K562 (cell line): ENCODE results near the gene TRMT1. TPM values are rescaled to one million over a fixed set of nuclear protein-coding genes. Genes with fewer than 3 reads are reported as not detected.

ENCODE experiments used
- BHLHE40 ChIP-seq: IDR thresholded peaks from 2 replicates; pipeline ENCODE4 v1.6.1; 2011; ENCODE audit warnings: low read length, improper control_type of control experiment
- ELK3 ChIP-seq: fragments of 450-650 bp; formaldehyde crosslinking; IDR thresholded peaks from 2 replicates; pipeline ENCODE4 v1.4.0; 2020; ENCODE audit warnings: mild to moderate bottlenecking
- FOXA3 ChIP-seq, 2 experiments: fragments of 450-650 bp in 1 of 2; sonication (generic) in 1 of 2; formaldehyde crosslinking; IDR thresholded peaks in 1 of 2; conservative IDR thresholded peaks in 1 of 2; 2 replicates each; pipeline versions ENCODE4 v1.4.0 to v1.8.0; 2020 to 2022; ENCODE audit warnings: mild to moderate bottlenecking in 2 of 2, missing genetic modification reagents in 1 of 2
- FOXP1 ChIP-seq: sonication (generic); formaldehyde crosslinking; IDR thresholded peaks from 2 replicates; pipeline ENCODE4 v1.8.0; 2022; ENCODE audit warnings: mild to moderate bottlenecking, missing genetic modification reagents
- KHSRP ChIP-seq: fragments of 450-650 bp; IDR thresholded peaks from 2 replicates; pipeline ENCODE4 v1.6.1; 2017
- LCOR ChIP-seq: sonication (generic); formaldehyde crosslinking; IDR thresholded peaks from 2 replicates; pipeline ENCODE4 v1.8.0; 2022; ENCODE audit warnings: mild to moderate bottlenecking, missing genetic modification reagents
- MTF1 ChIP-seq: fragments of 250-450 bp; sonication (Bioruptor Pico); IDR thresholded peaks from 2 replicates; pipeline ENCODE4 v1.9.0; 2021; ENCODE audit warnings: moderate library complexity, mild to moderate bottlenecking, inconsistent platforms, borderline replicate concordance
- STAT5A ChIP-seq: IDR thresholded peaks from 2 replicates; pipeline ENCODE4 v1.6.1; 2012; ENCODE audit warnings: low read length, inconsistent platforms, borderline replicate concordance
- TFAP4 ChIP-seq: sonication (generic); formaldehyde crosslinking; IDR thresholded peaks from 2 replicates; pipeline ENCODE4 v1.8.0; 2022; ENCODE audit warnings: missing genetic modification reagents, mild to moderate bottlenecking, moderate library complexity, borderline replicate concordance
- ZNF12 ChIP-seq: sonication (generic); formaldehyde crosslinking; IDR thresholded peaks from 2 replicates; pipeline ENCODE4 v1.4.0; 2020; ENCODE audit warnings: mild to moderate bottlenecking, missing genetic modification reagents
- ZNF318 ChIP-seq, 2 experiments: fragments of 450-650 bp; IDR thresholded peaks; 2 replicates each; pipeline ENCODE4 v1.6.1; 2016; ENCODE audit warnings: mild to moderate bottlenecking in 2 of 2, borderline replicate concordance in 1 of 2, low read depth in 1 of 2, moderate library complexity in 1 of 2
- ZNF584 ChIP-seq: fragments of 200-800 bp; sonication (Bioruptor generic); IDR thresholded peaks from 2 replicates; pipeline ENCODE4 v1.6.1; 2016; ENCODE audit warnings: low read depth, mild to moderate bottlenecking, missing genetic modification characterization, missing compliant biosample characterization
- ZNF644 ChIP-seq: fragments of 200-800 bp; sonication (Bioruptor generic); IDR thresholded peaks from 2 replicates; pipeline ENCODE4 v1.6.1; 2016; ENCODE audit warnings: low read depth, missing genetic modification characterization, missing compliant biosample characterization
- polyA plus RNA-seq, 8 experiments: library from polyadenylated mRNA; depleted of rRNA in 4 of 8; stranded (reverse) in 5 of 8; unstranded in 3 of 8; fragments of >200 nt; fragmentation: Nextera tagmentation in 2 of 8; fragmentation: Illumina TruSeq in 1 of 8; extraction: Ambion mirVana in 2 of 8; extraction: Trizol in 1 of 8; gene quantifications; 2 replicates each; pipeline versions ENCODE4 v1.2.1 to v1.2.3, GENCODE V29; 2011 to 2014; ENCODE audit warnings: inconsistent platforms in 1 of 8, missing spikeins in 1 of 8
- total RNA-seq, 7 experiments: library from RNA; depleted of rRNA in 6 of 7; stranded (reverse); fragments of >200 nt in 6 of 7; fragmentation: Illumina TruSeq in 2 of 7; extraction: Trizol in 2 of 7; gene quantifications; 2 replicates each; pipeline versions ENCODE4 v1.2.1 to v1.2.3, GENCODE V29; 2011 to 2021; ENCODE audit warnings: low replicate concordance in 1 of 7

Gene TRMT1
- total and polyA plus RNA-seq, 9 of the 15 experiments (the other 6 are each of a cell fraction or from before 2014, with no cell fraction given): 5.8 to 158 (median 54.3) TPM

- TF ChIP-seq ZNF318 (IDR thresholded peaks at IDR 0.05; ENCODE audit: borderline replicate concordance in 1 of 2, low read depth in 1 of 2) (no peak), FOXA3 (CRISPR knock-in tag; conservative IDR thresholded peaks at IDR 0.05 in 1 of 2, IDR thresholded peaks at IDR 0.05 in 1 of 2) (peak in 1 of 2 experiments; percentile 67; a peak in 1 of 4 replicates), ZNF584 (CRISPR knock-in tag) (0 out of 2 replicates have a peak, but pooled peaks have one; percentile 2), KHSRP (no peak), MTF1 (CRISPR knock-in tag) (no peak), STAT5A (peak; percentile 51), ZNF12 (CRISPR knock-in tag) (peak; percentile 49), BHLHE40 (peak; percentile 74), TFAP4 (CRISPR knock-in tag) (peak; percentile 97), ELK3 (CRISPR knock-in tag) (no peak), ZNF644 (tag) (no peak), LCOR (CRISPR knock-in tag) (peak; percentile 63; the same call in 1 of the 2 replicates), FOXP1 (CRISPR knock-in tag) (0 out of 2 replicates have a peak, but pooled peaks have one; percentile 46)
Observed at GRCh38 chr19:13162724-13163608, 46.4 kb upstream of the TRMT1 start (continued).
